ENCODE data around the gene VAMP8. TPM values are rescaled to one million over a fixed set of nuclear protein-coding genes. Genes with fewer than 3 reads are reported as not detected.
A peak's percentile ranks its signal among the peaks of the same experiment; 100 is the strongest.
"Not testable (repeated sequence)": the region's sequence is repeated elsewhere in the genome, so short reads cannot be mapped to it uniquely, and the experiment has no call there.

VAMP8 gene
- total RNA-seq, 1 donor from 2014 or later: 0.52 TPM

DNA sequence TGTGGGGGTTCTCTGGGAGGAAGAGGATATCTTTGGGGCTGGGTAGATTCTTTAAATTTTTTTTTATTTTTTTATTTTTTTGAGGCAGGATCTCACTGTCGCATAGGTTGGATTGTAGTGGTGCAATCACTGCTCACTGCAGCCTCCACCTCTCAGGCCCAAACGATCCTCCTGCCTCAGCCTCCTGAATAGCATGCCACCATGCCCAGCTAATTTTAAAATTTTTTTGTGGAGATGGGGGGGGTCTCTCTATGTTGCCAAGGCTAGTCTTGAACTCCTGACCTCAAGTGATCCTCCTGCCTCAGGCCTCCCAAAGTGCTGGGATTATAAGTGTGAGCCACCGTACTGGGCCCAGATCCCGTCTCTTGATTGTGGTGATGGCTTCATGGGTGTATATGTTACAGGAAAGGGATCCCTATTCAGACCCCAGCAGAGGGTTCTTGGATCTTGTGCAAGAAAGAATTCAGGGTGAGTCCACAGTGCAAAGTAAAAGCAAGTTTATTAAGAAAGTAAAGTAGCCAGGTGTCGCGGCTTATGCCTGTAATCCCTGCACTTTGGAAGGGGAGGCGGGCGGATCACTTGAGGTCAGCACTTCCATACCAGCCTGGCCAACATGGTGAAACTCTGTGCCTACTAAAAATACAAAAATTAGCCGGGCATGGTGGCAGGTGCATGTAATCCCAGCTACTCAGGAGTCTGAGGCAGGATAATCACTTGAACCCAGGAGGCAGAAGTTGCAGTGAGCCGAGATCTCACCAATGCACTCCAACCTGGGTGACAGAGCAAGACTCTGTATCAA is 36.5 kb downstream of the VAMP8 start:
- Histone ChIP-seq H3K36me3 (no peaks in the 10 kb centered on the region), H3K9ac (no peak overlapping the region), H3F3A (ENCODE audit: low read depth) (peaks cover 27% of the 10 kb centered on the region), H3K4me3 (no peak overlapping the region), H3K27ac (no peak overlapping the region), H4K20me1 (ENCODE audit: low read depth) (peaks cover 24% of the 10 kb centered on the region), H3K79me2 (ENCODE audit: low read depth) (peaks cover 51% of the 10 kb centered on the region), H3K4me1 (peaks cover 10% of the 10 kb centered on the region), H3K27me3 (no peaks in the 10 kb centered on the region), H2AFZ (replicated peaks) (no peak overlapping the region), H3K9me3 (ENCODE audit: low read depth) (no peaks in the 10 kb centered on the region), H3K4me2 (no peak overlapping the region)
- Mint-ChIP-seq H3K27me3 (ENCODE audit: insufficient read depth, low read depth) (peaks cover 3% of the 10 kb centered on the region), H3K9me3 (no peaks in the 10 kb centered on the region), H3K27ac (no peak overlapping the region), H3K4me3 (peak overlapping the region; percentile 48), H3K4me1 (peaks cover 25% of the 10 kb centered on the region), H3K36me3 (peaks cover 5% of the 10 kb centered on the region)
- TF ChIP-seq EZH2 (IDR thresholded peaks at IDR 0.05): no peak
- TF ChIP-seq EZH2phosphoT487 (IDR thresholded peaks at IDR 0.05): no peak
- TF ChIP-seq, protein P1, sequence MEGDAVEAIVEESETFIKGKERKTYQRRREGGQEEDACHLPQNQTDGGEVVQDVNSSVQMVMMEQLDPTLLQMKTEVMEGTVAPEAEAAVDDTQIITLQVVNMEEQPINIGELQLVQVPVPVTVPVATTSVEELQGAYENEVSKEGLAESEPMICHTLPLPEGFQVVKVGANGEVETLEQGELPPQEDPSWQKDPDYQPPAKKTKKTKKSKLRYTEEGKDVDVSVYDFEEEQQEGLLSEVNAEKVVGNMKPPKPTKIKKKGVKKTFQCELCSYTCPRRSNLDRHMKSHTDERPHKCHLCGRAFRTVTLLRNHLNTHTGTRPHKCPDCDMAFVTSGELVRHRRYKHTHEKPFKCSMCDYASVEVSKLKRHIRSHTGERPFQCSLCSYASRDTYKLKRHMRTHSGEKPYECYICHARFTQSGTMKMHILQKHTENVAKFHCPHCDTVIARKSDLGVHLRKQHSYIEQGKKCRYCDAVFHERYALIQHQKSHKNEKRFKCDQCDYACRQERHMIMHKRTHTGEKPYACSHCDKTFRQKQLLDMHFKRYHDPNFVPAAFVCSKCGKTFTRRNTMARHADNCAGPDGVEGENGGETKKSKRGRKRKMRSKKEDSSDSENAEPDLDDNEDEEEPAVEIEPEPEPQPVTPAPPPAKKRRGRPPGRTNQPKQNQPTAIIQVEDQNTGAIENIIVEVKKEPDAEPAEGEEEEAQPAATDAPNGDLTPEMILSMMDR (IDR thresholded peaks at IDR 0.05): no peak
- no peak for DNase-seq (ENCODE audit: low spot score)

DNA sequence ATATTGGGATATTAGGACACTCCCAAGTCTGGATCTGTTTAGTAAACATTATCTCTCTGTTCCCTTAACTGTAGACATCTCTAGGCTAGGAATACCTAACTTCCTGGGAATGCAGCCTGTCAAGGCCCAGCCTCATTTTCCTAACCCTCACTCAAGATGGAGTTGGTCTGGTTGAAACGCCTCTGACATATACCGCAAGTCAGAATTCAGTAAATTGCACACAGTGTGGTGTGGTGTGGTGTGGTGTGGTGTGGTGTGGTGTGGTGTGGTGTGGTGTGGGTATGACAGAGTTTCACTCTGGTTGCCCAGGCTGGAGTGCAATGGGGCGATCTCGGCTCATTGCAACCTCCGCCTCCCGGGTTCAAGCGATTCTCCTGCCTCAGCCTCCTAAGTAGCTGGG is 37.4 kb downstream of the VAMP8 start:
- H3K27me3 ChIP-seq; H3K4me2 ChIP-seq; H3K27me3 Mint-ChIP-seq (ENCODE audit: insufficient read depth, low read depth); H3K36me3 ChIP-seq; DNase-seq (ENCODE audit: low spot score); H3K27ac Mint-ChIP-seq; H3K4me1 ChIP-seq; H3K4me3 ChIP-seq; H3K9ac ChIP-seq; H3K36me3 Mint-ChIP-seq; H3K27ac ChIP-seq; H3K9me3 ChIP-seq (ENCODE audit: low read depth); H2AFZ ChIP-seq (replicated peaks); H3K9me3 Mint-ChIP-seq: not testable (repeated sequence)
- peaks cover 27% of the 10 kb centered on the region for H3F3A ChIP-seq (ENCODE audit: low read depth)
- H3K79me2 ChIP-seq (ENCODE audit: low read depth): peaks cover 59% of the 10 kb centered on the region
- peaks cover 23% of the 10 kb centered on the region for H3K4me1 Mint-ChIP-seq
- peak overlapping the region; percentile 71 for H3K4me3 Mint-ChIP-seq
- H4K20me1 ChIP-seq (ENCODE audit: low read depth): peaks cover 32% of the 10 kb centered on the region

DNA sequence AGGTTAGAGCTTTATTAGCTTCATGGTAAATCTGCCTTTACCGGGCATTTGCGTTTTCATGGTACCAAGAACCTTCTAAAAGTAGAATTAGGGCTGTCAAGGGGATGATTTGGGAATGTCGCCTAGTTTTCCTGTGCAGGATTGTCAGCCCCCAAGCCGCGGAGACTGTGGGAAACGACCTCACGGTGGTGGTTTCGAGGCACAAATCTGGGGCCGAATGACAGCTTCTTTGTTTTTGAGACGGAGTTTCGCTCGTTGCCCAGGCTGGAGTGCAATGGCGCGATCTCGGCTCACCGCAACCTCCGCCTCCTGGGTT is 38.0 kb downstream of the VAMP8 start:
- Histone ChIP-seq H3K4me1 (peaks cover 10% of the 10 kb centered on the region), H3F3A (ENCODE audit: low read depth) (peaks cover 29% of the 10 kb centered on the region), H3K79me2 (ENCODE audit: low read depth) (peaks cover 61% of the 10 kb centered on the region), H3K9ac (no peak overlapping the region), H3K4me3 (peak overlapping the region; percentile 88), H3K9me3 (ENCODE audit: low read depth) (no peaks in the 10 kb centered on the region), H3K36me3 (peaks cover under 1% of the 10 kb centered on the region), H3K4me2 (peak overlapping the region; percentile 98), H3K27ac (no peak overlapping the region), H4K20me1 (ENCODE audit: low read depth) (peaks cover 32% of the 10 kb centered on the region), H2AFZ (replicated peaks) (no peak overlapping the region), H3K27me3 (no peaks in the 10 kb centered on the region)
- Mint-ChIP-seq H3K27me3 (ENCODE audit: insufficient read depth, low read depth) (peaks cover 3% of the 10 kb centered on the region), H3K27ac (no peak overlapping the region), H3K9me3 (no peaks in the 10 kb centered on the region), H3K4me1 (peaks cover 19% of the 10 kb centered on the region), H3K36me3 (no peaks in the 10 kb centered on the region), H3K4me3 (peak overlapping the region; percentile 95)
- no peak for TF ChIP-seq EZH2phosphoT487 (IDR thresholded peaks at IDR 0.05)
- TF ChIP-seq EZH2 (IDR thresholded peaks at IDR 0.05): no peak
- TF ChIP-seq, protein P1 (IDR thresholded peaks at IDR 0.05): no peak
- DNase-seq (ENCODE audit: low spot score): no peak

DNA sequence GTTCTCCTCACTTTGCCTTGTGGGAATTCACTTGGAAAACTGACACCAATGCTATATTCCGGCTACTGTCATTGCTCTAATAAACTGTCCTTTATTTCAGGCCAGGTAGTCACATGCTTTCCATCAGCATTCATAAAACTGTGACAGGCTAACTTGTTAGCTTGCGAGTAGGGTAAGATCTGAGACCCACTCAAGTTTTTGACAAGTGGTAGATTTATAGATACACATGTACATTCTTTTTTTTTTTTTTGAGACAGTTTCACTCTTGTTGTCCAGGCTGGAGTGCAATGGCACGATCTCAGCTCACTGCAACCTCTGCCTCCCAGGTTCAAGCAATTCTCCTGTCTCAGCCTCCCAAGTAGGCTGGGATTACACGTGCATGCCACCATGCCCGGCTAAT is 40.3 kb downstream of the VAMP8 start:
- H3K9ac ChIP-seq: peak overlapping the region; percentile 24
- H3K36me3 Mint-ChIP-seq; H3K27ac ChIP-seq; DNase-seq (ENCODE audit: low spot score); H3K27me3 ChIP-seq; H3K27me3 Mint-ChIP-seq (ENCODE audit: insufficient read depth, low read depth); H3K36me3 ChIP-seq; H2AFZ ChIP-seq (replicated peaks); H3K4me1 ChIP-seq; H3K9me3 Mint-ChIP-seq; H3K27ac Mint-ChIP-seq; H3K9me3 ChIP-seq (ENCODE audit: low read depth): not testable (repeated sequence)
- H3K79me2 ChIP-seq (ENCODE audit: low read depth): peaks cover 58% of the 10 kb centered on the region
- H4K20me1 ChIP-seq (ENCODE audit: low read depth): peaks cover 37% of the 10 kb centered on the region
- peak overlapping the region; percentile 88 for H3K4me3 ChIP-seq
- H3K4me2 ChIP-seq: peak overlapping the region; percentile 98
- Mint-ChIP-seq H3K4me3 (peak overlapping the region; percentile 95), H3K4me1 (peaks cover 15% of the 10 kb centered on the region)
- H3F3A ChIP-seq (ENCODE audit: low read depth): peaks cover 24% of the 10 kb centered on the region

Data from neural progenitor cell (in vitro differentiated cells).